GM19463 (cell line): ENCODE measurements around the gene SMIM24.
"Not testable (repeated sequence)": the region's sequence is repeated elsewhere in the genome, so short reads cannot be mapped to it uniquely, and the experiment has no call there.

Experiments
- ATAC-seq: cut with Tn5 transposase; IDR thresholded peaks from one replicate; pipeline ENCODE4 v1.9.1; 2021; ENCODE audit warnings: mild to moderate bottlenecking, moderate library complexity; ENCODE audit not compliant: unreplicated experiment

The SMIM24 gene

GRCh38 chr19:3480383-3481091 is at the start of gene SMIM24:
Gene SMIM24 (minus strand): TSS chr19:3480525. CDS start chr19:3480463, 62 bp downstream.
- ATAC-seq = no peak

DNA sequence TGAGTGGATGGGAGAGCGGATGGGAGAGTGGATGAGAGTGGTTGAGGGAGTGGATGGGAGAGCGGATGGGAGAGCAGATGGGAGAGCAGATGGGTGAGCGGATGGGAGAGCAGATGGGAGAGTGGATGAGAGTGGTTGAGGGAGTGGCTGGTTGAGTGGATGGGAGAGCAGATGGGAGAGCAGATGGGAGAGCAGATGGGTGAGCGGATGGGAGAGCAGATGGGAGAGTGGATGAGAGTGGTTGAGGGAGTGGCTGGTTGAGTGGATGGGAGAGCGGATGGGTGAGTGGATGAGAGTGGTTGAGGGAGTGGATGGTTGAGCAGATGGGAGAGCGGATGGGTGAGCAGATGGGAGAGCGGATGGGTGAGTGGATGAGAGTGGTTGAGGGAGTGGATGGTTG is 49.0 kb upstream of the SMIM24 start:
- ATAC-seq = not testable (repeated sequence)

DNA sequence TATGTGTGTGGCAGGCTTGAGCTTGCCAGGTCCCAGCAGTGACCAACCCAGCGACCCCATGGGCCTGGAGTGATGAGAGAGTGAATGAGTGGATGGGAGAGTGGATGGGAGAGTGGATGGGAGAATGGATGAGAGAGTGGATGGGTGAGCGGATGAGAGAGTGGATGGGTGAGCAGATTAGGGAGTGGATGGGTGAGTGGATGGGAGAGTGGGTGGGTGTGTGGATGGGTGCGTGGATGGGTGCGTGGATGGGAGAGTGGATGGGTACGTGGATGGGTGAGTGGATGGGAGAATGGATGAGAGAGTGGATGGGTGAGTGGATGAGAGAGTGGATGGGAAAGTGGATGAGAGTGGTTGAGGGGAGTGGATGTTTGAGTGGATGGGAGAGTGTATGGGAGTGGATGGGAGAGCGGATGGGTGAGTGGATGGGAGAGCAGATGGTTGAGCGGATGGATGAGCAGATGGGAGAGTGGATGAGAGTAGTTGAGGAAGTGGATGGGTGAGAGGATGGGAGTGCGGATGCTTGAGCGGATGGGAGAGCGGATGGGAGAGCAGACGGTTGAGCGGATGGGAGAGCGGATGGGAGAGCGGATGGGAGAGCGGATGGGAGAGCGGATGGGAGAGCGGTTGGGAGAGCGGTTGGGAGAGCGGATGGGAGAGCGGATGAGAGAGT is 48.4 kb upstream of the SMIM24 start:
- ATAC-seq = no peak

DNA sequence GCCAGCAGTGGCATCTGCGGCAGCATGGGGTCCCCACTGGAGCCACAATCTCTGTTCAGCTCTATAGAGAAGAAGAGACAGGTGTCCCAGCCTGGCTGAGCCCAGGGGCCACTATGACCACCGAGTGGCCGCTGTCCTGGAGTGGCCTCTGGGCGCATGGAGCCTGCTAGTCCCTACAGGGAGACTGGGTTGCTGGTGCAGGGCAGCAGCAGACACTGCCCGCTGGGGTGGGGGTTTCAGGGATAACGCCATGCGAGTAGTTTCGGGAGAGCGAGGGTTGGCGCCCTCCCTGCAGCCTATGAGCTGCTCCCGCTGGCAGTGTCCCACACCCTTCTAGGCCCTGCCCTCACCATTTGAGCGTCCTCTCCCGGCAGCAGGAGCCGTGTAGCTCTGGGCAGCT is 47.8 kb upstream of the SMIM24 start:
- ATAC-seq = no peak

DNA sequence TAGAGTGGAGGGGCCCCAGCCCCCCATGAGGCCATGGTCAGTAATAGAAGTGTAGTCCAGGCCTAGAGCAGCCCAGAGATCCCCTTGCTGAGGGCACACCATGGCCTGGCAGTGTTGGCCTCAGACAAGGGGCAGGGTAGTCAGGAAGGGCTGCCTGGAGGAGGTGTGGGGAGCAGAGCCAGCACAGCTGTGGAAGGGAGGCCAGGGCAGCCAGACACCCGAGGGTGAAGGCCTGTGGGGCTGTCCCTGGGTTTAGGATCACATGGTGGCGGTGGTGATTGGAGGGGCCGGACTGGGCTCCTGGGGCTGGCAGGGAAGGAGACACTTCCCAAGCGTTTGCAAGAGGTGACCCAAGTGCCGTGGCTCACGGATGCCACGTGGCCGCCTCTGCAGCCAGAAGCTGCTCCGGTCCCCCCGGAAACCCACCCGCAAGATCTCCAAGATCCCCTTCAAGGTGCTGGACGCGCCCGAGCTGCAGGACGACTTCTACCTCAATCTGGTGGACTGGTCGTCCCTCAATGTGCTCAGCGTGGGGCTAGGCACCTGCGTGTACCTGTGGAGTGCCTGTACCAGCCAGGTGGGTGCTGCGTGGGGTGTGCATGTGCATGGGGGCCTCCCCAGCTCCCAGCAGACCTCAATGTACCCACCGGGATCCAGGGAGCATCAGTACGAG is 47.0 kb upstream of the SMIM24 start:
- ATAC-seq = no peak

GRCh38 chr19:3526507-3527237 is 46.3 kb upstream of the SMIM24 start:
- ATAC-seq = no peak

DNA sequence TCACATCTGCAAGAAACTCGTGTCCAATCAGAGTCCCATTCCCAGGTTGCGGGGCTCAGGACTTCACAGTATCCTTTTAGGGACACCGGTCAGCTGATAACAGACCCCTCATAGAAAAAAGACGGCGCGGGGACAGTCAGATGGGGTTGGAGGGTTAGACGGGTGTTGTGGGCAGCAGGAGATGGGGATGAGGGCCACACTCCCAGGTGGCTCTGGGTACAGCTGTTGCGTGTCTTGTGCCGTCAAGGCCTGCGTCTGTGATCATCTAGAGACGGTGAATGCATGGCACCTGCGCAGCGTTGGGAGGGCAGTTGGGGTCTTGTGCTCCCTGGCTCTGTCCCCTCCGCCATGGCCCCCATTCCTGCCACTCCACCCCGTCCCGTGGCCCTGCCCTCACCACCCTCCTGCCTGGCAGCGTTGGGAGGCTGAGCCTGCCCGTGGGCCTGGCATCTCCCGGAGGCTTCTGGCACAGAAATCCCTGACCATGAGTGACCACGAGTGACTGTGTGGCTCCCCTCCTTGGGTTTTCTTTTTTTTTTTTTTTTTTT is 44.7 kb upstream of the SMIM24 start:
- ATAC-seq = no peak

DNA sequence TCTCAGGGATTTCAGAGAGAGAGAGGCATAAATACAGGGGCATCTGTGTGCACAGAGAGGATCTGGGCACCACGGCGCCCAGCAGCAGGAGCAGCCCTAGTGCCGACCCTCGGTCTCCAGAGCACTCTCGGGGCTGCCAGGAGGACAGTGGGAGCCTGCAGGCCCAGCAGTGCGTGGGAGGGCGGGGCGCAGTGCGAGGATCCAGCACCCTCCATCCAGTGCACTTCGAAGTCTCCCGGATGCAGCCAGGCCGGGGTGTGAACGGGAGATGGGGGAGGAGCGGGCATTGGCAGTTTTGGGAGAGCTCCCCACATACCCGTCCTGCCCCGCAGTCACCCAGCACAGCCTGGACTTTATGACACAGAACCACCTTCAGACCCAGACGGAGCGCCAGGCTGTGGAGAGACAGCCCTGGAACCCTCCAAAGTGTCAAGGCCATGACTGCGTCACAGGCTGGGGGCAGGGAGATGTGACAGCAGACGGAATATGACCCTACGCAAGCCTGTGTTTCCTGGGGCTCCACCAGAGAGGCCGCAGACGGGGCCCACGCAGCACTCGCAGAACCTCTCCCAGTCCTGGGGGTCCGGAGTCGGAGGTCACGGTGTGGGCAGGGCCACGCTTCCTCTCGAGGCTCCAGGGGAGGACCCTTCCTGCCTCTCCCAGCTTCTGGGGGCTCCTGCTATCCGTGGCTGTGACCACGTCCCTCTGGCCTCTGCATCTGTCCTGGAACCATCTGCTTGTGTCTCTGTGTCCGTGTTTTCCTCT is 43.9 kb upstream of the SMIM24 start:
- ATAC-seq = no peak

GRCh38 chr19:3523361-3524077 is 43.2 kb upstream of the SMIM24 start:
- no peak for ATAC-seq

- ATAC-seq = no peak
These were observed 42.4 kb upstream of the SMIM24 start for GRCh38 chr19:3522421-3523360.

GRCh38 chr19:3521104-3521445 is 40.8 kb upstream of the SMIM24 start:
- no peak for ATAC-seq

DNA sequence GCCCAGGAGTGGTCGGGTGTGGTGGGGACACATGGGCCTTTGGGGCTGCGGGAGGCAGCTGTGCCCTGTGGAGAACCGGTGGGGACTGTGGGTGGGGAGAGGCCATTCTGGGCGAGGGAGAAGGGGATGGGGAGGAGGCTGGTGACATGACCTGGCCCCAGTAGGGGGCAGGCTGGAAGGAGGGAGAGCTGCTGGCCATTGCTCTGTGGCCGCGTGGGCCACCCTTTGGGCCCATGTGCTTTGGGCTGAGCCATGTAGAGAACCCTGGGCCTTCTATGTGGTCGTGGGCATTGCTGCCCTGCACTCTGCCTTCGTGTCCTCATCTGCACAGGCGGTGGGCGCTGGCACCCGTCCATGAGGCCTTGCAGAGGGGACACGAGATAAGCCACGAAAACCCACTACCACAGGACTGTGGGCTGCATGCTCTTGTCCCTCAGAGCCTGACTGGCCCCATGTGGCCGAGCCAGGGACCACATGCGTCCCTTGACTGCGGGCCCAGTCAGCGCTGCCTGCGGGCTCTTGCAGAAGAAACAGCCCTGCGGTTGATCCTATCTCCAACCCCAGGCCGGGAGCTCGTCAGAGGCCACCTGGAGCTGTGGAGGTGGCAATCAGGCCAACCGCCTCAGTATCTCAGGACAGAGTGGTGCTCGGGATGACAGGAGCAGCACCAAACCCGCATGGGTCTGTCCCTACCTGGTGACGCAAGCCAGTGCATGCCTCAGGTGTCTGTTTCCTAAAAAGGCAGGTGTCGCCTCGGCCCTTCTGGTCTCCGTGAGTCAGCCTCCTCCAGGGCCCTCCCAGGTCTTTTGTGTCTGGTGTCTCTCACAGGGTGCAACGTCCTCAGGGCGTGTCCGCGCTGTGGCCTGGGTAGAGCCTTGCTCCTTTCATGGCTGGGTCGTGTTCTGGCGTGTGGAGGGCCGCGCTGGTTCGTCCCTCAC is 40.1 kb upstream of the SMIM24 start:
- no peak for ATAC-seq

- ATAC-seq = no peak
These were observed 38.8 kb upstream of the SMIM24 start for GRCh38 chr19:3519126-3519525.

GRCh38 chr19:3518659-3519058 is 38.3 kb upstream of the SMIM24 start:
- ATAC-seq = no peak

- no peak for ATAC-seq
These were observed 37.9 kb upstream of the SMIM24 start for GRCh38 chr19:3518255-3518654.

GRCh38 chr19:3517638-3518037 is 37.3 kb upstream of the SMIM24 start:
- no peak for ATAC-seq

GRCh38 chr19:3516675-3517207 is 36.4 kb upstream of the SMIM24 start:
- ATAC-seq = no peak
